GM11168 (cell line): ENCODE data around the gene ANKH.

ENCODE experiments used
- in situ Hi-C: fragments of 300-500 bp; cut with MboI; formaldehyde crosslinking; loops from one replicate; pipeline ENCODE4 v1.12.0; 2022; ENCODE audit warnings: low sequenced_read_pairs; ENCODE audit not compliant: unreplicated experiment

Gene ANKH

DNA sequence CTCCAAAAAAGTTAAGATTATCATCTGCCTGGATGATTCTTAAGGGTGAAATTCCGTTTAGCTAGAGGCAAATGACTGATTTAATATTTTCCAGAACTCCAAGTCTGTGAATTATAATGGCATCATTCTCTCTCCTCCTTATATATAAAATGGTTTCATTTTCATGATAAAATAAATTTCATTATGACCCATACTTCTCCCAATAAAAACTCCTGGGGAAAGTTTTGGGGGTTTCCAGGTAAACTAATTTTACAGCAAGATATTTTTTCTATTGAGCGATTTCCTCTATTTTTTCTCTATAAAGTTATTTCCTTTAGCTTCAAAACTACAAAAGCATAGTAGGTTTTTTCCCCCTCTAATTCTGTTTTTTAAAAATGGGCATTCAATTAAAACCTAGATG lies 214.7 kb downstream of the ANKH start:
- in situ Hi-C loops: no loop called here

DNA sequence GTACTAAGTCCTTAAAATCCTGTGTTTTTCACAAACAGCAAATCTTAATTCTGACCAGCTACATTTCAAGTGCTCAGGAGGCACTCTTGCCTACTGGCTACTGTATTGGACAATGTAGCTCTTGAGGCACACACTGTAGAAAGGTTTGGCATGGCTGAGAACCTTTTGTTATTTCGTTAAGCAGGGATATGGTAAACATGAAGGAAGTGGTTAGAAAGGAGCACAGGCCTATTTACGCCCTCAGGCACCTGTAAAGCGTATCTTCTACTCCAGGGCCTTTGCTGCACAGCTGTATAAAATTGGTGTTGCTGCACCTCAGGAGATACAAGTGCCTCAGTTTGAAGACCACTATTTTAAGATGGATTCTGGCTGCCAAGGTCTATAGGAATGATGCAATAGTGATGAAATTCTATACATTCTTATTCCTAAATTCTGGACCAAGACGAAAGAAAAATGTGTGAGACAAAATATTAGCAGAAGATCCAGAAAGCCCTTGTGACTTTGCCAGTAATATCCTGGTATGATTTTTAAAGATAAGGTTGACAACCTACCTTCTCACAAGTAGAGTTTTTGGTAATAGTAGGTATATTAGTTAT lies 216.3 kb downstream of the ANKH start:
- in situ Hi-C loops: no loop called here
